GM19193 (cell line): ENCODE results near the gene DICER1.

Experiments used
- POLR2A ChIP-seq: IDR thresholded peaks from 4 replicates; pipeline ENCODE4 v1.6.1; 2011; ENCODE audit not compliant: insufficient read depth, insufficient read length; ENCODE audit errors: extremely low read depth

The DICER1 gene

DNA sequence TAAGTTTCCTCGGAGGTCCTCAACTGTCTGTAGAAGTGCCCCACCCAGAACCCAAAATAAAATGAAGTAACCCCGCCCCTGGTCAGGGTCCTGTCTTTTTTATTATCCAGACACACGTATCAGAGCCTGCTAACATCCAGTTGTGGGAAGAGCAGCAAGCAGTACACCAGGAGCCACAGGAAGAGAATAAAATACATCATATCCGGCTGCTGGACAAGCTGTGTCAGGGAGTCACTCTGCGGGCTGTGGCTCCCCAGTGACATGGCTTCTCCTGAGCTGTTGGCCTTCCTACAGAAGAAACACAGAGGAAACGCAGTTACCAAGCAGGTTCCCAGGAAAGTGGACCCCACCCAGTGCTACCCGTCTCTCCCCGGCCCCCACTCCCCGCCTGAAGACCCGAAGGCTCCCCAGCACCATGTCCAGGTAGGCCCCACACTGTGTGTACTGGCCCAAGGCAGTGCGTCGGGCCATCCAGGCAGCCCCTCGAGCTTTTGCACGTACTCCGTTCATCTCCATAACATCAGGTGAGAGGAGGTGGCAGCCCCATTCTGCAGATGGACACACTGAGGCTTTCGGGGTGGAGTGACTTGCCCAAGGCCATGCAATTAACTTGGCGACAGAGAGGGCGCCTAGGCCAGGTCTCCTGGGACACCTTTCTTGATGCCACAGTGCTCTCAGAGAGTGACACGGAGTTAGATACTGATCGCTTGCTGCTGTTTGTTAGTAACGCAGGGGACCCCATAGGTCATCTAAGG lies 34.3 kb upstream of the DICER1 start:
- TF ChIP-seq POLR2A = no peak

DNA sequence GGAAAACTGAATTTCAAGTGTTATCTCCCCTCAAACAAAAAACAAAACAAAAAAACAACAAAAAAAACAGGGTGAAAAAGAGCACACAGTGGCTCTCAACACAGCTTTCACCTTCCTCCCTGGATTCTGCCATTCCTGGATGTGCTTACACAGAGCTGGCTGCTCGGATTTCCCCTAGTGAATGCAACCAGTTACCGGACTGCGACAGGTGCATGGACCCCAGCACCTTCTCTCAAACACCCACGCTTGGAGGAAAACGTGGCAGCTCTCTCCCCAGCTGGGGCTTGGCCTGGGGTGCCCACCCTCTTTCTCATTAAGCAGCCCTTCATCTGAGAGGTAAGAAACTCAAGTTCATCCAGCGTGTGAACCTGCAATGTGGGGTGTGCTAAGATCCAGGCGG lies 33.5 kb upstream of the DICER1 start:
- no peak for TF ChIP-seq POLR2A

DNA sequence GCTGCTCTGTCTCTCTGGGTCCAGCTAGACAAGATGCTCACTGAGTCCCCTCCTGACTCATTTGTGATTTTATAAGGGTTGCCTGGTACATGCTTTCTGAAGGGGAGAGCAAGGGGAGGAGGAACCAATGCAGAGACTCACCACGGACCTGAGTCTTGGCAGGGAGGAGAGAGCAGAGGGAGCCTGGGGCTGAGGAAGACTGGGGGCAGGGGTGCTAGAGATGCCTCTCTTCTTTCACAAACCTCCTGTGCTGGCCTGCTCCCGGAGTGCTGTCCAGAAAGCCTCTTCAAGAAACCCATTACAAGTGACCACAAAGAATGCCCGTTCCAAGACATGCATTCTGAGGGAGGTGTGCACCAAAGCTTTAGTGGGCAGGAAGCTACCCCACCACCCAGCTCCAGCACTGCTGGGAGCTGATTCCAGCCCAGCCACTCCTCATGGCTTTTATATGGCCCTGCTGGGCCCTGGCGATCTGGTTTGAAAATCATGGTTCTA lies 33.1 kb upstream of the DICER1 start:
- no peak for TF ChIP-seq POLR2A

DNA sequence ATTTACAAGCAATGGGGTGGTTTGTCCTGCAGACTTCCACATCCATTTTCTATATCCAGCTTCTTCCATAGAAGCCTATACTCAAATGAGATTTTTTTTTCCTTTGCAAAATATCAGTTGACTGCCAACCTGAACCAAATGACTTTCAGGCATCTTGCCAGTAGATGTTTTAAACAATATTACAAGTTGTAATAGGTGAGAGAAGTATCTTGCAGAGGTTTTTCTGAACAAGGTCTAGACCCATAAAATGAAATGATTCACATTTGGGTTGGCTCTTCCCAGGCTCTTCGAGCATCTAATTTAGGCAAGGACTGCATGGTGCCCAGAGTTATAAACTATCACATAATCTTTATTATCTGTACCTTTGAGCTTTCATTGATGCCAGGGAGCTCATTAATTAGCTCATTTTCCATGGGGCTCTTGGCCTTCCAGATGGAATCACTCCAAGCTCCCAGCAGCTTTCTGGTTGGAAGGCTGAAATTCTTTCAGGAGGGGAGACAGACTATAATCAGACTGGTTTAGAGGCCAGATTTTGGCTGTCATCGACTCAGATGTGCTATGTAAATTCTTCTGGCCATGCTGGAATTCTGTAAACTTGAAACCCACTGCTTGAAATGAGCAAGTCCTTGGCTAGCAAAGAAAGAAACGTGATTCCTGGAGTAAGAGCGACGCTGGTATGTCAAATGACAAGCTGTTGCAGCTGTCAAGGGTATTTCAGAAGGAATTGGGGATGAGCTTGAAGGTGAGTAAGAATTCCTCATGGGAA lies 32.2 kb upstream of the DICER1 start:
- TF ChIP-seq POLR2A = no peak

DNA sequence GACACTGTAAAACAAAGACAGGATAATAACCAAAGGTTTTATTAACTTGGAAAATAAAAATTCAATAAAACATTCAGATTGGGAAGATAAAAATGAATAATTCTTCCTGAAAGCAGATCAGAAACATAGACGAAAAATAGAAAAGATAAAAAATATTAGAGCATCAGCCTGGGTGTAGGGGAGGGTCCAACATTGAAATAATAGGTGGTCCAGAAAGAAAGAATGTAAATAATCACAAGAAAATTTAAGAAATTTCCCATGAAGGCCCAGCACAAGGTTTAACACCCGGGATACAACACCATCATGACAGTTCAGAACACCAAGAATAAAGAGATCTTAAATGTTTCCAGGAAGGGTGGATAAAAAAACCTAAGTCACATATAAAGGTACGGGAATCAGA lies 31.1 kb upstream of the DICER1 start:
- no peak for TF ChIP-seq POLR2A

DNA sequence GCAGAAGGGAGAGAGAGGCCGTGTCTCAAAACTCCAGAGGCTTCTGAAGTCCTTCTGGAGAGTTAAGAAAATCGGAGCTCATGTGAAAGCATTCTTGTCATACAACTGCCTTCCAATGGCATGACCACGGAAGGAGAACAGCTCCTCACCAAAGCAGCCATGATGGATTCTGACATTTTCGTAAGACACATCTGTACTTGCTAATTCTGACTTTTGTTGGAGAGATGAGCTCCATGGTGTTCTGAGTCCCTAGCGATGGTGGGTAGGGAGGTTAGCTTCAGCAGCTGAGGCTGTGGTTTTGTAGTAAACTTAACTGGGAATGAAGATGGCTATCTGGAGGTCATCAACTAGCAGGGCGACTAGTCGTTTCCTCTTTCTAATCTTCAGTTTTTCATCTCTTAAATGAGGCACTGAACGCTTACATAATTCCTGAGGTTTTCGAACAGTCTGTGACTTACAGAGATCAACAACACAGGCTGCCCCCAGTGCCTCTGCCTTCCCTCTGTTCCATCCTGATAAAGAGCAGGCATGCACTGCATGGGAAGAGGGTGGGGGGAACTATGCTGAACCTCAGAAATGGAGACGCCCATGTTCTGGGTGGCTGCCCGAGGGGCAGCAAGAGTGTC lies 28.6 kb upstream of the DICER1 start:
- no peak for TF ChIP-seq POLR2A

GRCh38 chr14:95185033-95185766 lies 27.9 kb upstream of the DICER1 start:
- no peak for TF ChIP-seq POLR2A

- TF ChIP-seq POLR2A = no peak
Measured at GRCh38 chr14:95184413-95184790, 27.1 kb upstream of the DICER1 start.

DNA sequence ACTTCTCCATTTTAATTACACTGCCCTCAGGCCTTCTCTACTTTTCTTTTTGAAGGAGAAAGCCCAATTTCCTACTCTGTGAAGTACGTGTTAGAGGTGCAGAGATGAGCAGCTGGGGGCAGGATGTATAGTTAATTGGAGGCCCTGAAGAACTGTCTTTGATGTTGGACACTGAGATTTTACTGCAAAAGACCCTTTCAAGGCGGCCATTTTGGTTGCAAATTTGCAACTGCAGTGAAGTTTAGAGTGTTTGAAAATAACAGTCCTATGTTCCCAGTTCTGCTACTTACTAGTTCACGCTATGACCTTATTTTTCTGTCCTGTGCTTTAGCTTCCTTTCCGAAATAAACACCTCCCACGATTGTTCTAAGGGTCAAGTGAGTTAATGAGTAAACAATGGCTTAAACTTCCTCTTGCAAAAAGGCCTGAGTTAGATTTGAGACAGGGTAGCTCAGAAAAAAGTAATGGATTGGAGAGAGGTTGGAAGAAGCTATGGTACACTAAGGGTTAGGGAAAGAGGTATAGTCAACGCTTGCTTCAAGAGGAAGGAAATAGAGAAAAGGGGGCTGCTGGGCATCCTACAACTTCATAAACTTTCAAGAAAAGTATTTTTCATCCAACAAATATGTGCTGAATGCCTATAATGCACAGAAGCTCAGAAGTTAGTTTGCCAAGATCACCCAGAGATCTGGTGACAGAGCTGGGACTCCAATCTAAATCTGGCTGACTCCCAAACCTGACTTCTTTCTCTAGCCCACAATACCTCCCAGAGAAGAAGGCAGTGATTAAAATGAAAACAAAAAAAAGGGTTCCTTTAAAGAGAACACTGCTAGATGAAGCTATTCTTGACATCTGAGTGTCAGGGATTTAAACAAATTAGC lies 26.4 kb upstream of the DICER1 start:
- TF ChIP-seq POLR2A = no peak

GRCh38 chr14:95183082-95183481 lies 25.8 kb upstream of the DICER1 start:
- no peak for TF ChIP-seq POLR2A

DNA sequence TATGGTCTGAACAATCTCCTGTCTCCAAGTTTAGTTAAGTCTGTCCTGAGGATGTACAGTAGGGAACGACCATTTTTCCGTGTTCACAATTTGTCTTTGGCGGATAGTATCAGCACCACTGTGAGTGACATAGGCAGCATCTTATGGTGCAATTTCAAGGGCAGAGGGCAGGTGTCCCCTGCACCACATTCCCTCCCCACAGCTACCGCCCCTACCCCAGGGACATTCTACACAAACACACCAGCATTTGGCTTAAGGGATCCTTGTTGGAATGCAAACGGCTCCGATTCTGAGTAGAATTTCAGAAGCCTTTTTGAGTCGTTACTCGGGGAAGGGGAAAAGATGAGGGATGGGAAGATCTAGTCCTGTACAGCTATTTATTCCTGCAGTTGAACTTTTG lies 25.1 kb upstream of the DICER1 start:
- no peak for TF ChIP-seq POLR2A

- no peak for TF ChIP-seq POLR2A
Measured at GRCh38 chr14:95180966-95181741, 23.8 kb upstream of the DICER1 start.

- no peak for TF ChIP-seq POLR2A
Measured at GRCh38 chr14:95174184-95174792, 17.0 kb upstream of the DICER1 start.
